HCT116 (cell line): Measurements from ENCODE around the gene FERMT3. TPM values are rescaled to one million over a fixed set of nuclear protein-coding genes. Genes with fewer than 3 reads are reported as not detected.

Experiments
- ATAC-seq: fragments of 200-7000 bp; cut with Tn5 transposase; 2 replicates; pipeline ENCODE4 v1.9.1; 2020; ENCODE audit warnings: mild to moderate bottlenecking, moderate library complexity
- BruUV-seq: library from RNA; stranded (reverse); fragments of 400-500 nt; replicated peaks from 2 replicates; lab custom pipeline; 2021; lab: Mats Ljungman, UMichigan
- CTCF ChIA-PET: fragments of 300-600 bp; sonication (Branson Sonifier 250); formaldehyde crosslinking; loops from one replicate; lab custom pipeline; 2021; ENCODE audit warnings: antibody characterized with exemption; lab: Charles Lee
- POLR2A ChIA-PET: fragments of 300-600, 350-600 bp; sonication (Branson Sonifier 250); formaldehyde crosslinking; loops from one replicate; lab custom pipeline; 2021; ENCODE audit warnings: antibody characterized with exemption; lab: Charles Lee
- RAD21 ChIA-PET, 2 experiments: fragments of 300-600 bp; sonication (Branson Sonifier 250); formaldehyde crosslinking; loops; one replicate each; lab custom pipeline; 2023; ENCODE audit warnings: low total read pairs in 2 of 2; ENCODE audit not compliant: uncharacterized antibody in 2 of 2, unreplicated experiment in 2 of 2, low non-redundant PET in 1 of 2; lab: Charles Lee
- DNase-seq: peaks from one replicate; pipeline ENCODE4 v3.0.0-alpha.2; 2010; ENCODE audit warnings: low read depth, low spot score
- H2AFZ ChIP-seq: fragments of 200-600 bp; shearing (Covaris generic), sonication (generic); 2 replicates; pipeline ENCODE4 v1.6.1; 2017; ENCODE audit warnings: low read depth, mixed run types, mixed read lengths, antibody characterized with exemption, low read length; ENCODE audit not compliant: poor library complexity, severe bottlenecking
- H3K27ac ChIP-seq: 2 replicates; pipeline ENCODE4 v1.5.1; 2012; ENCODE audit warnings: low read depth, low read length
- H3K27me3 ChIP-seq: fragments of 200-600 bp; sonication (generic); 2 replicates; pipeline ENCODE4 v1.6.1; 2016; ENCODE audit warnings: mixed run types, low read length, mixed read lengths; ENCODE audit not compliant: insufficient read depth
- H3K36me3 ChIP-seq, 2 experiments: fragments of 200-500 bp in 1 of 2; fragments of 200-600 bp in 1 of 2; sonication (Bioruptor generic) in 1 of 2; sonication (generic) in 1 of 2; 2 replicates each; pipeline versions ENCODE4 v1.5.1 to v1.6.1; 2014 to 2016; ENCODE audit warnings: low read length in 2 of 2, inconsistent platforms in 1 of 2, mixed read lengths in 1 of 2, mixed run types in 1 of 2; ENCODE audit not compliant: insufficient read depth in 2 of 2, control insufficient read depth in 1 of 2
- H3K4me1 ChIP-seq, 2 experiments: fragments of 200-600 bp in 1 of 2; sonication (generic) in 1 of 2; 2 replicates each; pipeline versions ENCODE4 v1.5.1 to v1.6.1; 2012 to 2017; ENCODE audit warnings: low read length in 2 of 2, inconsistent platforms in 1 of 2, mild to moderate bottlenecking in 1 of 2, mixed read lengths in 1 of 2, mixed run types in 1 of 2, moderate library complexity in 1 of 2; ENCODE audit not compliant: insufficient read depth in 2 of 2, control insufficient read depth in 1 of 2
- H3K4me2 ChIP-seq: fragments of 200-600 bp; sonication (generic); 2 replicates; pipeline ENCODE4 v1.6.1; 2017; ENCODE audit warnings: mixed run types, low read length, mixed read lengths
- H3K4me3 ChIP-seq, 2 experiments: fragments of 200-600 bp in 1 of 2; sonication (generic) in 1 of 2; replicated peaks in 1 of 2; 2 replicates each; pipeline ENCODE4 v1.5.1; 2011 to 2016; ENCODE audit warnings: low read length in 2 of 2, control low read depth in 1 of 2, low read depth in 1 of 2, mild to moderate bottlenecking in 1 of 2, mixed read lengths in 1 of 2, mixed run types in 1 of 2
- H3K79me2 ChIP-seq: fragments of 200-600 bp; sonication (generic); 2 replicates; pipeline ENCODE4 v1.6.1; 2017; ENCODE audit warnings: mild to moderate bottlenecking, mixed run types, low read length, moderate library complexity, mixed read lengths; ENCODE audit not compliant: insufficient read depth
- H3K9ac ChIP-seq: fragments of 200-600 bp; sonication (generic); 2 replicates; pipeline ENCODE4 v1.6.1; 2016; ENCODE audit warnings: low read length, mixed read lengths
- H3K9me2 ChIP-seq: fragments of 200-600 bp; sonication (generic), shearing (Covaris generic); 2 replicates; pipeline ENCODE4 v1.6.1; 2017; ENCODE audit warnings: mixed run types, mild to moderate bottlenecking, moderate library complexity; ENCODE audit not compliant: insufficient read depth
- H3K9me3 ChIP-seq, 2 experiments: fragments of 200-500 bp in 1 of 2; fragments of 200-600 bp in 1 of 2; sonication (Bioruptor generic) in 1 of 2; sonication (generic) in 1 of 2; 2 replicates each; pipeline ENCODE4 v1.6.1; 2014 to 2017; ENCODE audit warnings: low read length in 2 of 2, mixed read lengths in 2 of 2, inconsistent platforms in 1 of 2, low read depth in 1 of 2, mild to moderate bottlenecking in 1 of 2, mixed run types in 1 of 2, moderate library complexity in 1 of 2; ENCODE audit not compliant: control insufficient read depth in 1 of 2, insufficient read depth in 1 of 2
- H4K20me1 ChIP-seq: fragments of 200-600 bp; sonication (generic), shearing (Covaris generic); 2 replicates; pipeline ENCODE4 v1.6.1; 2017; ENCODE audit warnings: mixed run types, mild to moderate bottlenecking, moderate library complexity; ENCODE audit not compliant: insufficient read depth
- FOSL1 ChIP-seq: IDR thresholded peaks from 2 replicates; pipeline ENCODE4 v1.6.1; 2012; ENCODE audit warnings: low read depth
- JUND ChIP-seq: IDR thresholded peaks from 2 replicates; pipeline ENCODE4 v1.6.1; 2012
- POLR2AphosphoS5 ChIP-seq: IDR thresholded peaks from 2 replicates; pipeline ENCODE4 v1.6.1; 2011; ENCODE audit warnings: mild to moderate bottlenecking, low read depth, low read length, moderate library complexity
- SIN3A ChIP-seq: IDR thresholded peaks from 2 replicates; pipeline ENCODE4 v1.6.1; 2012; ENCODE audit warnings: low read depth
- TCF7L2 ChIP-seq: IDR thresholded peaks from 2 replicates; pipeline ENCODE4 v1.7.0; 2011; ENCODE audit warnings: borderline replicate concordance, inconsistent platforms; ENCODE audit not compliant: insufficient read depth, insufficient read length; ENCODE audit errors: extremely low read depth
- ZNF274 ChIP-seq: fragments of 200-500 bp; sonication (Bioruptor generic); IDR thresholded peaks from 2 replicates; pipeline ENCODE4 v1.6.1; 2014; ENCODE audit warnings: mild to moderate bottlenecking, low read depth, low read length, inconsistent platforms
- intact Hi-C: fragments of 100-400 bp; cut with micrococcal nuclease; formaldehyde crosslinking; loops from 2 replicates; pipeline ENCODE4 v1.10.0; 2022
- total RNA-seq: library from RNA; stranded (reverse); gene quantifications from one replicate; pipeline ENCODE4 v1.2.1, GENCODE V29; 2021; ENCODE audit not compliant: unreplicated experiment
- TF ChIP-seq, protein P1 (sequence below): IDR thresholded peaks from 2 replicates; pipeline ENCODE4 v1.6.1; 2012; ENCODE audit warnings: low read depth
- TF ChIP-seq, protein P2 (sequence below), 3 experiments: fragments of 200-600 bp in 1 of 3; sonication (generic) in 1 of 3; IDR thresholded peaks in 2 of 3; conservative IDR thresholded peaks in 1 of 3; 2 replicates each; pipeline ENCODE4 v1.5.1; 2012 to 2017; ENCODE audit warnings: low read depth in 2 of 3, low read length in 2 of 3, antibody characterized with exemption in 1 of 3, borderline replicate concordance in 1 of 3, control low read depth in 1 of 3, mild to moderate bottlenecking in 1 of 3, mixed read lengths in 1 of 3, mixed run types in 1 of 3, moderate library complexity in 1 of 3; ENCODE audit not compliant: insufficient read depth in 1 of 3

FERMT3 gene
- total RNA-seq, 1 experiment from 2014 or later: 4.3 TPM

DNA sequence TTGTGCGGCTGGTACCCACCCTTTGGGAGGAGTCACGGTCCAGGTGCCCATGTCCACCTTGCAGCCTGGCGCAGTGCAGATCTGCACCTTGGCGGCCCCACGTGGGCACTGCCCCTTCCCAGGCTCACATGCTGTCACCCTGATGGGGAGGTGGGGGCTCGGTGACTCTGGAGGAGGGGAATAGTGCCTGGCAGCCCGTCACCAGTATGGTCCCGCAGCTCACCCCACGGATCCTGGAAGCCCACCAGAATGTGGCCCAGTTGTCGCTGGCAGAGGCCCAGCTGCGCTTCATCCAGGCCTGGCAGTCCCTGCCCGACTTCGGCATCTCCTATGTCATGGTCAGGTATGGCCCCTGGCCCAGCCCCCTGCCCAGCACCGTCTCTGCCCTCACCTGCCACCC is 14.3 kb downstream of the FERMT3 start:
- Histone ChIP-seq H3K9me2 (no peaks in the 10 kb centered on the region), H2AFZ (no peak overlapping the region)
- CTCF ChIA-PET: no interaction called here
- TF ChIP-seq, protein P1, sequence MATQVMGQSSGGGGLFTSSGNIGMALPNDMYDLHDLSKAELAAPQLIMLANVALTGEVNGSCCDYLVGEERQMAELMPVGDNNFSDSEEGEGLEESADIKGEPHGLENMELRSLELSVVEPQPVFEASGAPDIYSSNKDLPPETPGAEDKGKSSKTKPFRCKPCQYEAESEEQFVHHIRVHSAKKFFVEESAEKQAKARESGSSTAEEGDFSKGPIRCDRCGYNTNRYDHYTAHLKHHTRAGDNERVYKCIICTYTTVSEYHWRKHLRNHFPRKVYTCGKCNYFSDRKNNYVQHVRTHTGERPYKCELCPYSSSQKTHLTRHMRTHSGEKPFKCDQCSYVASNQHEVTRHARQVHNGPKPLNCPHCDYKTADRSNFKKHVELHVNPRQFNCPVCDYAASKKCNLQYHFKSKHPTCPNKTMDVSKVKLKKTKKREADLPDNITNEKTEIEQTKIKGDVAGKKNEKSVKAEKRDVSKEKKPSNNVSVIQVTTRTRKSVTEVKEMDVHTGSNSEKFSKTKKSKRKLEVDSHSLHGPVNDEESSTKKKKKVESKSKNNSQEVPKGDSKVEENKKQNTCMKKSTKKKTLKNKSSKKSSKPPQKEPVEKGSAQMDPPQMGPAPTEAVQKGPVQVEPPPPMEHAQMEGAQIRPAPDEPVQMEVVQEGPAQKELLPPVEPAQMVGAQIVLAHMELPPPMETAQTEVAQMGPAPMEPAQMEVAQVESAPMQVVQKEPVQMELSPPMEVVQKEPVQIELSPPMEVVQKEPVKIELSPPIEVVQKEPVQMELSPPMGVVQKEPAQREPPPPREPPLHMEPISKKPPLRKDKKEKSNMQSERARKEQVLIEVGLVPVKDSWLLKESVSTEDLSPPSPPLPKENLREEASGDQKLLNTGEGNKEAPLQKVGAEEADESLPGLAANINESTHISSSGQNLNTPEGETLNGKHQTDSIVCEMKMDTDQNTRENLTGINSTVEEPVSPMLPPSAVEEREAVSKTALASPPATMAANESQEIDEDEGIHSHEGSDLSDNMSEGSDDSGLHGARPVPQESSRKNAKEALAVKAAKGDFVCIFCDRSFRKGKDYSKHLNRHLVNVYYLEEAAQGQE: no peak
- no peak for TF ChIP-seq ZNF274
- TF ChIP-seq TCF7L2: no peak
- no peak for TF ChIP-seq FOSL1
- TF ChIP-seq, all 23 proteins: peak for 0
- RAD21 ChIA-PET: no interaction called here
- peaks cover 7% of the 10 kb centered on the region; the same call in 1 of the 2 replicates for H3K79me2 ChIP-seq
- H3K4me2 ChIP-seq: no peak overlapping the region
- H3K36me3 ChIP-seq: peaks cover 0 to 6% of the 10 kb centered on the region in 2 experiments; a peak in 1 of 4 replicates
- H3K9ac ChIP-seq: no peak overlapping the region
- ATAC-seq (no peak), DNase-seq (no peak)
- BruUV-seq: no TSS peak
- H3K27ac ChIP-seq: no peak overlapping the region
- intact Hi-C loops: no loop called here
- POLR2A ChIA-PET: no interaction called here
- H3K4me1 ChIP-seq: peaks cover 4 to 9% of the 10 kb centered on the region in 2 experiments; a peak in 3 of 4 replicates
- no peaks in the 10 kb centered on the region for H3K9me3 ChIP-seq
- no peak overlapping the region for H3K4me3 ChIP-seq
- H4K20me1 ChIP-seq: no peaks in the 10 kb centered on the region
- no peaks in the 10 kb centered on the region for H3K27me3 ChIP-seq

DNA sequence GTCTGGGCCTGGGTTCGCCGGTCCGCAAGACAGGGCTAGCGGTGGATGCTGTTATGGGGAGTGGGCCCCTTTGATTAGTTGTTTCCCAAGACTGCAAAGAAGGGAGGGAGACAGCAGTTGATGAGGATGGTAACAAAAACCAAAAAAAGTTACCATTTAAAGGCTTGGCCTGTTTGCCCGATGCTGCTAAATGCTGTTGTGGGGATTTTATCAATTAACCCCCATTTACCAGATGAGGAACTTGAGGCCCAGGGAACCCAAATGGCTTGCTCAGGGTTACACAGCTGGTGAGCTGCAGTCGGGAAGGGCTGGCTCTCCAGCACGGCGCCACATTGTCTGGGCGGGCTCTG is 16.1 kb downstream of the FERMT3 start:
- Histone ChIP-seq H4K20me1 (no peaks in the 10 kb centered on the region), H3K9me3 (no peaks in the 10 kb centered on the region), H3K27ac (no peak overlapping the region), H3K4me3 (no peak overlapping the region), H2AFZ (no peak overlapping the region), H3K79me2 (peaks cover 19% of the 10 kb centered on the region; the same call in 1 of the 2 replicates), H3K9ac (no peak overlapping the region), H3K27me3 (no peaks in the 10 kb centered on the region), H3K4me2 (no peak overlapping the region), H3K9me2 (no peaks in the 10 kb centered on the region), H3K36me3 (peaks cover 0 to 6% of the 10 kb centered on the region in 2 experiments; a peak in 1 of 4 replicates), H3K4me1 (peaks cover 9 to 22% of the 10 kb centered on the region in 2 experiments)
- intact Hi-C loops: no loop called here
- no peak for ATAC-seq
- ChIA-PET RAD21 (no interaction called here), CTCF (interaction anchor here (1.5 kb wide), 1 partner anchor 82 kb away, joined by 4 read pairs; no protein-coding TSS in a partner anchor), POLR2A (no interaction called here)
- BruUV-seq: no TSS peak
- DNase-seq: no peak
- TF ChIP-seq JUND: no peak
- no peak for TF ChIP-seq SIN3A
- no peak for TF ChIP-seq POLR2AphosphoS5
- TF ChIP-seq, protein P2, sequence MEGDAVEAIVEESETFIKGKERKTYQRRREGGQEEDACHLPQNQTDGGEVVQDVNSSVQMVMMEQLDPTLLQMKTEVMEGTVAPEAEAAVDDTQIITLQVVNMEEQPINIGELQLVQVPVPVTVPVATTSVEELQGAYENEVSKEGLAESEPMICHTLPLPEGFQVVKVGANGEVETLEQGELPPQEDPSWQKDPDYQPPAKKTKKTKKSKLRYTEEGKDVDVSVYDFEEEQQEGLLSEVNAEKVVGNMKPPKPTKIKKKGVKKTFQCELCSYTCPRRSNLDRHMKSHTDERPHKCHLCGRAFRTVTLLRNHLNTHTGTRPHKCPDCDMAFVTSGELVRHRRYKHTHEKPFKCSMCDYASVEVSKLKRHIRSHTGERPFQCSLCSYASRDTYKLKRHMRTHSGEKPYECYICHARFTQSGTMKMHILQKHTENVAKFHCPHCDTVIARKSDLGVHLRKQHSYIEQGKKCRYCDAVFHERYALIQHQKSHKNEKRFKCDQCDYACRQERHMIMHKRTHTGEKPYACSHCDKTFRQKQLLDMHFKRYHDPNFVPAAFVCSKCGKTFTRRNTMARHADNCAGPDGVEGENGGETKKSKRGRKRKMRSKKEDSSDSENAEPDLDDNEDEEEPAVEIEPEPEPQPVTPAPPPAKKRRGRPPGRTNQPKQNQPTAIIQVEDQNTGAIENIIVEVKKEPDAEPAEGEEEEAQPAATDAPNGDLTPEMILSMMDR (IDR thresholded peaks at IDR 0.05 in 2 of 3, conservative IDR thresholded peaks at IDR 0.05 in 1 of 3; ENCODE audit: borderline replicate concordance in 1 of 3, insufficient read depth in 1 of 3, low read depth in 2 of 3, low read length in 2 of 3): no peak
- TF ChIP-seq, protein P1: no peak
- no peak for TF ChIP-seq ZNF274
- no peak for TF ChIP-seq TCF7L2
